ENCODE measurements around the gene ARHGAP44. TPM values are rescaled to one million over a fixed set of nuclear protein-coding genes. Genes with fewer than 3 reads are reported as not detected.

Gene ARHGAP44
- total RNA-seq, 1 donor = 2.3 TPM

DNA sequence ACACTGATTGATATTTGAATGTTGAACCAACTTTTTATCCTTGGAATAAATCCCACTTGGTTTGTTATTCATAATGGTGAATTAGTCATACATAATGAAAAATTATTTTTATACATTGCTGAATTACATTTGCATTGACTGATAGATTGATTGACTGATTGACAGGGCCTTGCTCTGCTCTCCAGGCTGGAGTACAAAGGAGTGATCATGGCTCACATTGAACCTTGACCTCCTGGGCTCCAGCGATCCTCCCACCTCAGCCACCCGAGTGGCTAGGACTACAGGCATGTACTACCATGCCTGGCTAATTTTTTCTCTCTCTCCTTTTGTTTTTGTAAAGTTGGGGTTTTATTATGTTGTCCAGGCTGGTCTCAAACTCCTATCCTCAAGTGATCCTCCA, 97.8 kb downstream of the ARHGAP44 start:
- TF ChIP-seq, protein P1, sequence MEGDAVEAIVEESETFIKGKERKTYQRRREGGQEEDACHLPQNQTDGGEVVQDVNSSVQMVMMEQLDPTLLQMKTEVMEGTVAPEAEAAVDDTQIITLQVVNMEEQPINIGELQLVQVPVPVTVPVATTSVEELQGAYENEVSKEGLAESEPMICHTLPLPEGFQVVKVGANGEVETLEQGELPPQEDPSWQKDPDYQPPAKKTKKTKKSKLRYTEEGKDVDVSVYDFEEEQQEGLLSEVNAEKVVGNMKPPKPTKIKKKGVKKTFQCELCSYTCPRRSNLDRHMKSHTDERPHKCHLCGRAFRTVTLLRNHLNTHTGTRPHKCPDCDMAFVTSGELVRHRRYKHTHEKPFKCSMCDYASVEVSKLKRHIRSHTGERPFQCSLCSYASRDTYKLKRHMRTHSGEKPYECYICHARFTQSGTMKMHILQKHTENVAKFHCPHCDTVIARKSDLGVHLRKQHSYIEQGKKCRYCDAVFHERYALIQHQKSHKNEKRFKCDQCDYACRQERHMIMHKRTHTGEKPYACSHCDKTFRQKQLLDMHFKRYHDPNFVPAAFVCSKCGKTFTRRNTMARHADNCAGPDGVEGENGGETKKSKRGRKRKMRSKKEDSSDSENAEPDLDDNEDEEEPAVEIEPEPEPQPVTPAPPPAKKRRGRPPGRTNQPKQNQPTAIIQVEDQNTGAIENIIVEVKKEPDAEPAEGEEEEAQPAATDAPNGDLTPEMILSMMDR (IDR thresholded peaks at IDR 0.05; ENCODE audit: insufficient read depth, low read length) = no peak
- no peak for DNase-seq (ENCODE audit: low read depth)
- no peak overlapping the region for H3K4me3 ChIP-seq (ENCODE audit: low read depth, low read length)

DNA sequence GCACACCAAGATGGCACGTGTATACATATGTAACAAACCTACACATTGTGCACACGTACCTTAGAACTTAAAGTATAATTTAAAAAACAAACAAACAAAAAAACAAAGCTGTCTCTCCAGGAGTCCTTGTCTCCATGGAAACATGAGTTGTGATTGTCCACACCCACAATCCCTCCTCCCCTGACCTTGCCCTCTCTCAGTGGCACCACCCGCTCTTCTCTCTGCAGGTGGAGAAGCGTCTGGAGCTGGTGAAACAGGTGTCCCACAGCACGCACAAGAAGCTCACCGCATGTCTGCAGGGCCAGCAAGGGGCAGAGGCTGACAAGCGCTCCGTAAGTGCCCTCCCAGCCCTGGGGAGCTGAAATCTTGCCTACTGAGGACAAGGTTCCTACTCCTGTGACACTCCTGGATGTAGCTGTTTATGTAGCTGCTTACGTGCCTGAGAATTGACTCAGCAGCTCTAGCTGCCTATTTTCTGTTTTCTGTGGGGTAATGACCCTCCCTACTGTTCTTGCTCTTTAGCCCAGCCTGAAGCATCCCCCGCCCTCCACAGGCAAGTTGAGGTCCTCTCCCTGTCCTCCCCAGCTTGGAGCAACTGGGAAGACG, 107.0 kb downstream of the ARHGAP44 start:
- H3K4me3 ChIP-seq (ENCODE audit: low read depth, low read length) = no peak overlapping the region
- no peak for DNase-seq (ENCODE audit: low read depth)
- TF ChIP-seq, protein P1 (IDR thresholded peaks at IDR 0.05; ENCODE audit: insufficient read depth, low read length) = no peak

DNA sequence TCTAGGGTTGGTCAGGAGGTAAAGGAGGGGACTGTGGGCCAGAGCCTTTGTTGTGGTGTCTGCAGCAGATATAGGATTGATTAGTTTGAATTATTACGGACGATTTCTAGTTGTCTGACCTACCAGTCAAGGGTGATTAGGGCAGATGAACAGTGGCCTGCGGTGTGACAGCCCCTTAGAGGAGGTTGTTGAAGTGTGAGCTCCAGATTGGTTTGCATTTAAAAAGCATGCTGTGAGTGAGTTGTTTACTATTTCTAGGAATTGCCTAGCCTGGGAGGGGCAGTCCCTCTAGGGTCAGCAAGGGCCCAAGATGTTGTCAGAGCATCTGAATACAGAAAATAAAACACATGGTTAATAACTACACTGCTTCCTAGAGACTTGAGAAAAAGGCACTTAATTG, 108.8 kb downstream of the ARHGAP44 start:
- H3K4me3 ChIP-seq (ENCODE audit: low read depth, low read length) = no peak overlapping the region
- TF ChIP-seq, protein P1 (IDR thresholded peaks at IDR 0.05; ENCODE audit: insufficient read depth, low read length) = no peak
- no peak for DNase-seq (ENCODE audit: low read depth)

DNA sequence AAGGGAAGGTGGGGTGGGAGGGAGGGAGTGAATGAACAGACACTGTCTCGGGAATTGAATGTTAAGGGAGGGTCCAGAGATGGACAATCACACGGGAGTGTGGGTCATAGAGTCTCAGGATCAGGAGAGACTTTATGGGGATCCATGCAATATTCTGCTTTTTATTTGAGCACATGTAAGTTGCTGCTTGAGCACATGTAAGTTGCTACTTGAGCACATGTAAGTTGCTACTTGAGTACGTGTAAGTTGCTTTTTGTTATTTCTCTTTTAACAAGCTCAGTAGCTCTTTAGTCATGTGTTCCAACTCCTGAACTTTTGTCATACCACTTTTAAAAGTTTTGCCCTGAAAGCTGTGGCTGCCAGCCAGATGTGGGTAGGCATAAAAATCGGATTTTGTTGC, 110.3 kb downstream of the ARHGAP44 start:
- DNase-seq (ENCODE audit: low read depth) = no peak
- H3K4me3 ChIP-seq (ENCODE audit: low read depth, low read length) = no peak overlapping the region
- TF ChIP-seq, protein P1 (IDR thresholded peaks at IDR 0.05; ENCODE audit: insufficient read depth, low read length) = no peak

DNA sequence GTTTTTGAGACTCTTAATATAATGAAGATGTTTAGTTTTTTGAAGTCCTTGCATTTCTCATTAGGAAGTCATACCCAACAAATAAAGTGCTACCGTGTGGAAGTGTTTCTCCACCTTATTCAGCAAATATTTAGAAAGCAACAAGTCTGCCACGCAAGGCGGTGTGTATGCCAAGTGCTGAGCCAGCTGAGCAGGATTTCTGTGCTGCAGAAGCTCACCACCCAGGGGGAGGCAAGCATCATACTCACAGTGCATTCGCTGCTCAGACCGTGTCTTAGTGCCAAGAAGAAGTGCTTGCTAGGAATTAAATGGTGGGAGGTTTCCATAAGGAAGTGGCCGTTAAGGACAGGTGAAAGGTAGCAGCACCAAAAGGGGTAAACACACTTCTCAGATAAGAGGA, 111.2 kb downstream of the ARHGAP44 start:
- TF ChIP-seq, protein P1 (IDR thresholded peaks at IDR 0.05; ENCODE audit: insufficient read depth, low read length) = no peak
- no peak overlapping the region for H3K4me3 ChIP-seq (ENCODE audit: low read depth, low read length)
- DNase-seq (ENCODE audit: low read depth) = no peak

DNA sequence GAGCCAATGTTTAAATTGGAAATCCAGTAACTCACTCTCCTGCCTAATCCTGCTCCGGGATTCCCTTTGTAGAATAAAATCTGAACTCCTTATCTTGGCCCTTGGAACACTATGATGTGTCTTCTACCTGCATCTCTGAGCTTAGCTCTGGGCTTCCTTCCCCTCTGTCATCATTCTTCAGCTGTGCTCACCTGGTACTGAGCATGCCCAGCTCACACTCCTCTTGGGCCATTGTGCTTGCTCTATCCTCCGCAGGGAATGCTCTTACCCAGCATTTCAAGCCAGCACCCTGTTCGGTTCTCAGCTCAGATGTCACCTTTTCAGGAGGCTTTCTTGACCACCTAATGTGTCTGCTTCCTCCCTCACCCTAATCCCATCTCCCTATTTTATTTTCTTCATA, 112.7 kb downstream of the ARHGAP44 start:
- DNase-seq (ENCODE audit: low read depth) = no peak
- TF ChIP-seq, protein P1 (IDR thresholded peaks at IDR 0.05; ENCODE audit: insufficient read depth, low read length) = no peak
- H3K4me3 ChIP-seq (ENCODE audit: low read depth, low read length) = no peak overlapping the region

DNA sequence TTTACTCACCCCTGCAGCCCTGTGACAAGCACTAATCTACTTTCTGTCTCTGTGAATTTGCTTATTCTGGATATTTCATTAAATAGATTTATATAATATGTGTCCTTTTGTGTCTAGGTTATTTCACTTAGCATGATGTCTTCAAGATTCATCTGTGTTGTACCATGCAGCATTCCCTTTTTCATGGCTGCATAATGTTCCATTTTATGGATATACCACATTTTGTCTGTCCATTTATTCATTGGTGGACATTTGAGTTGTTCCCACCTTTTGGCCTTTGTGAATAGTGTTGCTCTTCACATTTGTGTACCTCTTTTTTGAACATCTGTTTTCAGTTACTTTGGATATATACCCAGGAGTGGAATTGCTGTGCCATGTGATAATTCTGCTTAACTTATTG, 118.2 kb downstream of the ARHGAP44 start:
- no peak for DNase-seq (ENCODE audit: low read depth)
- no peak overlapping the region for H3K4me3 ChIP-seq (ENCODE audit: low read depth, low read length)
- TF ChIP-seq, protein P1 (IDR thresholded peaks at IDR 0.05; ENCODE audit: insufficient read depth, low read length) = no peak
